NCI-H510A (cell line): ENCODE results near the gene EBLN1.

Source experiments
- DNase-seq: peaks from one replicate; lab custom pipeline; 2025; lab: John Stamatoyannopoulos, UW

The EBLN1 gene

GRCh38 chr10:22217842-22218241, at the start of gene EBLN1:
TSS of gene EBLN1 (minus strand) at chr10:22218015. CDS start at chr10:22209983, 8,032 bp downstream.
- DNase-seq: no peak

GRCh38 chr10:22265839-22266537, 48.2 kb upstream of the EBLN1 start:
- DNase-seq: no peak

- no peak for DNase-seq
Measured at GRCh38 chr10:22263106-22263505, 45.3 kb upstream of the EBLN1 start.

GRCh38 chr10:22259280-22259679, 41.5 kb upstream of the EBLN1 start:
- DNase-seq: no peak

- no peak for DNase-seq
Measured at GRCh38 chr10:22258471-22258870, 40.7 kb upstream of the EBLN1 start.

- DNase-seq: peak; percentile 24
Measured at GRCh38 chr10:22253580-22253882, 35.7 kb upstream of the EBLN1 start.

- DNase-seq: peak; percentile 2
Measured at GRCh38 chr10:22252801-22253579, 35.2 kb upstream of the EBLN1 start.

- DNase-seq: peak; percentile 9
Measured at GRCh38 chr10:22252224-22252800, 34.5 kb upstream of the EBLN1 start.

GRCh38 chr10:22251751-22252223, 34.0 kb upstream of the EBLN1 start:
- no peak for DNase-seq

GRCh38 chr10:22250897-22251660, 33.3 kb upstream of the EBLN1 start:
- no peak for DNase-seq

- no peak for DNase-seq
Measured at GRCh38 chr10:22247636-22248035, 29.8 kb upstream of the EBLN1 start.

- DNase-seq: no peak
Measured at GRCh38 chr10:22246680-22247391, 29.0 kb upstream of the EBLN1 start.

- DNase-seq: no peak
Measured at GRCh38 chr10:22245567-22245966, 27.8 kb upstream of the EBLN1 start.

GRCh38 chr10:22244855-22245254, 27.0 kb upstream of the EBLN1 start:
- DNase-seq: no peak

GRCh38 chr10:22244001-22244400, 26.2 kb upstream of the EBLN1 start:
- DNase-seq: no peak

GRCh38 chr10:22243321-22243720, 25.5 kb upstream of the EBLN1 start:
- no peak for DNase-seq

- DNase-seq: no peak
Measured at GRCh38 chr10:22231260-22231659, 13.4 kb upstream of the EBLN1 start.

- peak; percentile 7 for DNase-seq
Measured at GRCh38 chr10:22230158-22230833, 12.5 kb upstream of the EBLN1 start.

GRCh38 chr10:22229802-22230157, 12.0 kb upstream of the EBLN1 start:
- no peak for DNase-seq

- peak; percentile 75 for DNase-seq
Measured at GRCh38 chr10:22228943-22229801, 11.4 kb upstream of the EBLN1 start.
